Measurements from ENCODE around the gene ZNF787. TPM values are rescaled to one million over a fixed set of nuclear protein-coding genes. Genes with fewer than 3 reads are reported as not detected.

Gene ZNF787
- total and polyA plus RNA-seq, 2 donors = 19.4 to 19.8 TPM

DNA sequence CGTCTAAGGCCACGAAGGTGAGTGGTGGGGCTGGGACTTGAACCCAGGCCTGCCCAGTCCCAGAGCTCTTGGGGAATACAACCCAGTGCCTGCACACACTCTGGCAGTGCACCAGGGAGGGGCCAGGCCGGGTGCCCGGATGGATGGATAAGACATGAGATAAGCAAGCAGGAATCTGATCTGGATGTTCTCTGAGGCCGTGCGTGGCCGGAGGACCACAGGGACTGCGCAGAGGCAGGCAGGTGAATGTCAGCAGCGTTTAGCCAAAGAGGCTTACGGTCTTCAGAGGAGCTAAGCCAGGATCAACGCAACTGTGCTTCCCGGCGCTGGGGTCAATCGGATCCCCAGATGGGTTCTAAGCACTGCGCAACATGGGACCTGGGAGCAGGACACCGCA is 1.5 kb downstream of the ZNF787 start:
- H3K9me3 ChIP-seq (ENCODE audit: control insufficient read depth in 2 of 2, insufficient read depth in 1 of 2, low read length in 1 of 2) = no peaks in the 10 kb centered on the region
- peak overlapping the region; percentile 64 to 90 for H3K27ac ChIP-seq (ENCODE audit: low read depth in 1 of 2, low read length in 1 of 2)
- H3K27me3 ChIP-seq (ENCODE audit: control insufficient read depth in 2 of 2, insufficient read depth in 1 of 2, low read length in 1 of 2) = no peaks in the 10 kb centered on the region
- no peak for DNase-seq (ENCODE audit: low read depth in 6 of 9, low spot score in 9 of 9)
- peaks cover 12 to 49% of the 10 kb centered on the region in 2 donors for H3K4me1 ChIP-seq (ENCODE audit: control insufficient read depth in 2 of 2, insufficient read depth in 2 of 2, low read length in 2 of 2)
- peak overlapping the region in 1 of 2 donors; percentile 63 for H3K4me3 ChIP-seq (ENCODE audit: low read length in 2 of 2)
- WGBS = 73% methylated on average over 16 of the region's 16 CpGs
- H3K36me3 ChIP-seq (ENCODE audit: control insufficient read depth in 2 of 2, insufficient read depth in 2 of 2, low read length in 1 of 2) = peaks cover 0 to 8% of the 10 kb centered on the region in 2 donors

DNA sequence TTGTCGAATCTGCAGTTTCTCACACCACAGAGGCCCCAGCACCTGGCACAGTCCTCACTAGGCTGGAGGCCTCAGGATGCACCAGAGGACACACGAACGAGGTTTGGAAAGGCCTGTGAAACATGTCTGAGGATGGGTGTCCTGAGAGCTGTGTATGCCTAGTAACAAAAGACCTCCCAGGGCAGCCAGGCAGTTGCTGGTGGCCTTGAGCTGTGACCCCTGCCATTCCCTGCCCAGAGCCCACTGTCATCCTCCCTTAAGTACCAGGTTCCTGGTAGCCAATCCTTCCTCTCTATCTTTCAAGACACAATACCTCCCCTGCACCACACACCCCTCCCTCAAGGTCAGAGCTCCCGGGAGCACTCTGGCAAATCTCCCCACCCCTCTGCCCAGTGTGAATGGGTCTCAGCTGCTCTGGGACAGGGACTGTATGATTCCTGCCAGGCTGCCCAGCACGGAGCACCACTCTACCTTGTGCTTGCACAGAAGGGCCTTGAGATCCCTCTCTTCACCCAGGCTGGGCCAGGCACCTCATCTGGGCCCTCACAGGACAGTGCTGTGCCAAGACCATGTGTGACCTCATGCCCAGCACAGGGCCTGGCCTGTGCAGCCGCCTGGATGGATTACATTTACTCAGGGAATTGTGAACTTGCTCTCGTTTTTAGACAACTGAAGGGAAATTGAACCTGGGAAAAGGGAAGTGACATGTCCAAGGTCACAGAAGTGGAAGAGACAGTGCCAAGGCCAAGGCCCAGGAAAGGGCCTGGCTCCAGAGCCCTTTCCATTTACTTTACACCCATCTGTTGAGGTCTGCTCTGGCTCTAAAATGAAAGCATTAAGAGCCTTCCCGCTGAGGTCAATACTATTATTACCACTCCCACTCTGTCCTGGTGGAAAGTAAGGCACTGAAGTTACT is 2.2 kb downstream of the ZNF787 start:
- Histone ChIP-seq H3K9me3 (ENCODE audit: control insufficient read depth in 2 of 2, insufficient read depth in 1 of 2, low read length in 1 of 2) (no peaks in the 10 kb centered on the region), H3K4me1 (ENCODE audit: control insufficient read depth in 2 of 2, insufficient read depth in 2 of 2, low read length in 2 of 2) (peaks cover 11 to 47% of the 10 kb centered on the region in 2 donors), H3K27me3 (ENCODE audit: control insufficient read depth in 2 of 2, insufficient read depth in 1 of 2, low read length in 1 of 2) (no peaks in the 10 kb centered on the region), H3K27ac (ENCODE audit: low read depth in 1 of 2, low read length in 1 of 2) (peak overlapping the region; percentile 37 to 90), H3K36me3 (ENCODE audit: control insufficient read depth in 2 of 2, insufficient read depth in 2 of 2, low read length in 1 of 2) (peaks cover 0 to 8% of the 10 kb centered on the region in 2 donors), H3K4me3 (ENCODE audit: low read length in 2 of 2) (no peak overlapping the region)
- WGBS = 77% methylated on average over 8 of the region's 8 CpGs
- no peak for DNase-seq (ENCODE audit: low read depth in 6 of 9, low spot score in 9 of 9)

DNA sequence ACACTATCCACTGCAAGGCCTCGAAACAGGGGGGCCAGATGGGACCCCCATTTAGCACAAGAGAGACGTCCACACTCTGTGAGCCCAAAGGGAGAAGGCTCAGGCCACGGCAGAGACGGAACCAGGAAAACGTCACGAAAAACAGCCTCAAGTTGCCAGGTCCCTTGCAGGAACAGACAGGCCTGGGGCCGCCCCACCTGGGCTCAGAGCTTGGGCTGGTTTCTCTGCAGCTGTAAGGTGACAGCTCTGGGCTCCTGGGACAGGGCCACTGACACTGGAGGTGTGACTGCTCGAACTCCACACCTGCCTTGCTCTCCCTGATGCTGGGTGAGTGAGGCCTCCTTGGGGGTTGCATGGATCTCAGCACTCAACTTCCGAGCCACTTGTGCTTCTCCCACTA is 3.2 kb downstream of the ZNF787 start:
- DNase-seq (ENCODE audit: low read depth in 6 of 9, low spot score in 9 of 9) = no peak
- 84% methylated on average over 9 of the region's 9 CpGs for WGBS
- Histone ChIP-seq H3K27ac (ENCODE audit: low read depth in 1 of 2, low read length in 1 of 2) (no peak overlapping the region), H3K4me3 (ENCODE audit: low read length in 2 of 2) (no peak overlapping the region), H3K36me3 (ENCODE audit: control insufficient read depth in 2 of 2, insufficient read depth in 2 of 2, low read length in 1 of 2) (peaks cover 0 to 8% of the 10 kb centered on the region in 2 donors), H3K4me1 (ENCODE audit: control insufficient read depth in 2 of 2, insufficient read depth in 2 of 2, low read length in 2 of 2) (peaks cover 18 to 49% of the 10 kb centered on the region in 2 donors), H3K9me3 (ENCODE audit: control insufficient read depth in 2 of 2, insufficient read depth in 1 of 2, low read length in 1 of 2) (no peaks in the 10 kb centered on the region), H3K27me3 (ENCODE audit: control insufficient read depth in 2 of 2, insufficient read depth in 1 of 2, low read length in 1 of 2) (no peaks in the 10 kb centered on the region)

DNA sequence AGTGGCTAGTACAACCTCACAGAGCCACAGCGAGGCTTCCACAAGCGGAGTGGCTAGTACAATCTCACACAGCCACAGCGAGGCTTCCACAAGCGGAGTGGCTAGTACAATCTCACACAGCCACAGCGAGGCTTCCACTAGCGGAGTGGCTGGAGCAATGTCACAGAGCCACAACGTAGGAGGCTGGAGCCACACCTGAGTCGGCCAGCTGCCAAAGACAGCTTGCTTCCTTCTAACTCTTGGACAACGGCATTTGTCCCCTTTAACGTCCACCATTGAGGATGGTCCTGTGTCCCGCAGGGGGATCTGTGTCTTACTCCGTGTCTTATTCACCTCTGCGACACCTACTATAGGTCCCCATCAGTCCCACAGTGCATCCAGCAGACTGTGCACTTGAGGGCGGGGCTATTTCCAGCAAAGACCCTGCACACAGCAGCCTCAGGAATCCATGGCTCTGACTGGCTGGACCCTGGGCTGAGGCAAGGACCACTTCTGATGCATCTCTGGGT is 3.7 kb downstream of the ZNF787 start:
- H3K27me3 ChIP-seq (ENCODE audit: control insufficient read depth in 2 of 2, insufficient read depth in 1 of 2, low read length in 1 of 2) = no peaks in the 10 kb centered on the region
- H3K4me1 ChIP-seq (ENCODE audit: control insufficient read depth in 2 of 2, insufficient read depth in 2 of 2, low read length in 2 of 2) = peaks cover 22 to 53% of the 10 kb centered on the region in 2 donors
- no peaks in the 10 kb centered on the region for H3K9me3 ChIP-seq (ENCODE audit: control insufficient read depth in 2 of 2, insufficient read depth in 1 of 2, low read length in 1 of 2)
- 97% methylated on average over 14 of the region's 14 CpGs for WGBS
- H3K27ac ChIP-seq (ENCODE audit: low read depth in 1 of 2, low read length in 1 of 2) = no peak overlapping the region
- H3K36me3 ChIP-seq (ENCODE audit: control insufficient read depth in 2 of 2, insufficient read depth in 2 of 2, low read length in 1 of 2) = peaks cover 0 to 8% of the 10 kb centered on the region in 2 donors
- no peak for DNase-seq (ENCODE audit: low read depth in 6 of 9, low spot score in 9 of 9)
- no peak overlapping the region for H3K4me3 ChIP-seq (ENCODE audit: low read length in 2 of 2)

DNA sequence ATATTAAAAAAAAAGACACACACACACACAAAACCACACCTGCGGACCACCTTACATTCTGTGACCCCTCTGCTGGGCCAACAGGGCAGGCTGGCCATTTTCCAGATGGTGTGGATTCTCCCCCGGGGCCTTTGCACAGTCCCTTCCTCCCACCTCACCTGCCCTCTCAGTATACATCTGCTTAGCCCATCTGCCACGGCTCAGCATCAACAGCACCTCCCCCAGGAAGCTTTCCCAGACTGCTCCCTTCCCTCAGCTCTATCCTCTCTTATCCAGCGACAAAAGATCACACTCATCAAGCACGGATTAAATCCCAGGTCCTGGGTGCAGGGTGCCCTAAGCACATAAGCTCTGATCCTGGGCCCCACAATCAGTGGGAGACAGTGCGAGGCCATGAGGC is 4.5 kb downstream of the ZNF787 start:
- WGBS = 94% methylated on average over 6 of the region's 6 CpGs
- Histone ChIP-seq H3K4me1 (ENCODE audit: control insufficient read depth in 2 of 2, insufficient read depth in 2 of 2, low read length in 2 of 2) (peaks cover 30 to 56% of the 10 kb centered on the region in 2 donors), H3K4me3 (ENCODE audit: low read length in 2 of 2) (no peak overlapping the region), H3K27me3 (ENCODE audit: control insufficient read depth in 2 of 2, insufficient read depth in 1 of 2, low read length in 1 of 2) (no peaks in the 10 kb centered on the region), H3K36me3 (ENCODE audit: control insufficient read depth in 2 of 2, insufficient read depth in 2 of 2, low read length in 1 of 2) (peaks cover 0 to 8% of the 10 kb centered on the region in 2 donors), H3K9me3 (ENCODE audit: control insufficient read depth in 2 of 2, insufficient read depth in 1 of 2, low read length in 1 of 2) (no peaks in the 10 kb centered on the region), H3K27ac (ENCODE audit: low read depth in 1 of 2, low read length in 1 of 2) (no peak overlapping the region)
- DNase-seq (ENCODE audit: low read depth in 6 of 9, low spot score in 9 of 9) = no peak

DNA sequence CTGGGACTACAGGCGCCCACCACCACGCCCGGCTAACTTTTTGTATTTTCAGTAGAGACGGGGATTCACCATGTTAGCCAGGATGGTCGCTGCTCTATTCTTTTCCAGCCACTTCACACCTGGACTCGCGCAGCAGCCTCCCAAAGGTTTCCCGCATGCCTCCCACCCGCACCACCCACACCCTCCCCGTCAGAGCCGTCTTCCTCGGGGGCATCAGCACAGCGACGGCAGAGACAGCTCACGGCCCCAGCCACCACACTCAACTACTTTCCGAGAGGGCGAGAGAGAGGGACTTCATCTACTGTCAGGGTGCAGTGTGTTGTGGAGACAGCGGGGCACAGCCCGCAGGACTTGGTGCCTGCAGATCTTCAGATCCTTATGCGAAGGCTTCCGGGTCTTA is 5.6 kb downstream of the ZNF787 start:
- Histone ChIP-seq H3K4me3 (ENCODE audit: low read length in 2 of 2) (no peak overlapping the region), H3K9me3 (ENCODE audit: control insufficient read depth in 2 of 2, insufficient read depth in 1 of 2, low read length in 1 of 2) (no peaks in the 10 kb centered on the region), H3K4me1 (ENCODE audit: control insufficient read depth in 2 of 2, insufficient read depth in 2 of 2, low read length in 2 of 2) (peaks cover 35 to 66% of the 10 kb centered on the region in 2 donors), H3K27ac (ENCODE audit: low read depth in 1 of 2, low read length in 1 of 2) (no peak overlapping the region), H3K27me3 (ENCODE audit: control insufficient read depth in 2 of 2, insufficient read depth in 1 of 2, low read length in 1 of 2) (no peaks in the 10 kb centered on the region), H3K36me3 (ENCODE audit: control insufficient read depth in 2 of 2, insufficient read depth in 2 of 2, low read length in 1 of 2) (peaks cover 0 to 8% of the 10 kb centered on the region in 2 donors)
- 96% methylated on average over 21 of the region's 21 CpGs for WGBS
- DNase-seq (ENCODE audit: low read depth in 6 of 9, low spot score in 9 of 9) = no peak

DNA sequence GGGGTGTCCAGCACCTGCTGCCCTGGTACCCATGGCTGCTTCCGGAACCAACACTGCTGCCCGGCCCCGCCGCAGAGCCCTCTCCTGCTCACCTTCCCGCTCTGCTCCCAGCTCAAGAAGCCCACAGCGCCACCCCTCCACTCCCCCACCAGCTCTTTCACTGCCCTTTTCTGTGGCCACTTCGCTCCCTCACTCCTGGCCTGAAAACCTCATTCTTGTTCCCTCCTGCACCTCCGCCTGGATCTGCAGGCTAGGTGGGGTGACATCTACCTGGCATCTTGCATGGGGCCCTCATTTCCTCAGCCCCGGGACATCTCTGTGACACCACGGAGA is 6.4 kb downstream of the ZNF787 start:
- DNase-seq (ENCODE audit: low read depth in 6 of 9, low spot score in 9 of 9) = no peak
- no peaks in the 10 kb centered on the region for H3K9me3 ChIP-seq (ENCODE audit: control insufficient read depth in 2 of 2, insufficient read depth in 1 of 2, low read length in 1 of 2)
- whole genome bisulfite sequencing = 82% methylated on average over 10 of the region's 10 CpGs
- H3K4me3 ChIP-seq (ENCODE audit: low read length in 2 of 2) = no peak overlapping the region
- no peaks in the 10 kb centered on the region for H3K27me3 ChIP-seq (ENCODE audit: control insufficient read depth in 2 of 2, insufficient read depth in 1 of 2, low read length in 1 of 2)
- H3K36me3 ChIP-seq (ENCODE audit: control insufficient read depth in 2 of 2, insufficient read depth in 2 of 2, low read length in 1 of 2) = peaks cover 0 to 8% of the 10 kb centered on the region in 2 donors
- peak overlapping the region in 1 of 2 donors; percentile 37 for H3K27ac ChIP-seq (ENCODE audit: low read depth in 1 of 2, low read length in 1 of 2)
- H3K4me1 ChIP-seq (ENCODE audit: control insufficient read depth in 2 of 2, insufficient read depth in 2 of 2, low read length in 2 of 2) = peaks cover 35 to 64% of the 10 kb centered on the region in 2 donors

DNA sequence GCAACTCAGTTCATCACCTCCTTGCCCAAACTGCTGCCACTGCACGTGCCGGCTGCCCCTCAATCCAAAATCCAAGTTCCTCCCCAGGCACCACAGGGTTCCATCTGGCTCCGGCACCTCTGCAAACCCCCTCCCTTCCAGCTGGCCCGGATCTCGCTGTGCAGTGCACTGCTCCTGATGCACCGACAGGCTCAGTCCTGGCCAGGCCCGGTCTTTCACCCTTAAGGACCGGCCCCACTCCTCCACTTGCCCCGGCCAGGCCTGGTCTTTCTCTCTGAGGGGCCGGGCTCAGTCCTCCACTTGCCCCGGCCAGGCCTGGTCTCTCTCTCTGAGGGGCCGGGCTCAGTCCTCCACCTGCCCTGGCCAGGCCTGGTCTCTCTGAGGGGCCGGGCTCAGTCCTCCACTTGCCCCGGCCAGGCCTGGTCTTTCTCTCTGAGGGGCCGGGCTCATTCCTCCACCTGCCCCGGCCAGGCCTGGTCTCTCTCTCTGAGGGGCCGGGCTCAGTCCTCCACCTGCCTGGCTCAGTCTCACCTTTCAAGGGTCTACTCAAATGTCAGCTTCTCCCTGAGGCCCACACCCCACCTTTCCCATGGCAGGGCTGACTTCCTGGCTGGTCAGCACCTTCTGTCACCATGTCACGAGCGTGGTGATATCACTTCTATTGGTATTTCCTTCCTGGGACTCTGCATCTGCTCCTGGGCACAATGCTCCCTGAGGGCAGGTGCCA is 6.9 kb downstream of the ZNF787 start:
- WGBS = 90% methylated on average over 19 of the region's 19 CpGs
- Histone ChIP-seq H3K36me3 (ENCODE audit: control insufficient read depth in 2 of 2, insufficient read depth in 2 of 2, low read length in 1 of 2) (peaks cover 0 to 8% of the 10 kb centered on the region in 2 donors), H3K27me3 (ENCODE audit: control insufficient read depth in 2 of 2, insufficient read depth in 1 of 2, low read length in 1 of 2) (no peaks in the 10 kb centered on the region), H3K9me3 (ENCODE audit: control insufficient read depth in 2 of 2, insufficient read depth in 1 of 2, low read length in 1 of 2) (no peaks in the 10 kb centered on the region), H3K4me3 (ENCODE audit: low read length in 2 of 2) (no peak overlapping the region), H3K4me1 (ENCODE audit: control insufficient read depth in 2 of 2, insufficient read depth in 2 of 2, low read length in 2 of 2) (peaks cover 35 to 62% of the 10 kb centered on the region in 2 donors), H3K27ac (ENCODE audit: low read depth in 1 of 2, low read length in 1 of 2) (peak overlapping the region in 1 of 2 donors; percentile 37)
- no peak for DNase-seq (ENCODE audit: low read depth in 6 of 9, low spot score in 9 of 9)

Measured in thymus (tissue), 11 donors.